IMR-90 (cell line): Measurements from ENCODE around the gene VAV3. TPM values are rescaled to one million over a fixed set of nuclear protein-coding genes. Genes with fewer than 3 reads are reported as not detected.

Experiments
- ATAC-seq: fragments of 200-7000 bp; cut with Tn5 transposase; 2 replicates; pipeline ENCODE4 v1.9.1; 2020; ENCODE audit warnings: low read depth, mild to moderate bottlenecking, moderate library complexity
- BruUV-seq: library from RNA; stranded (reverse); fragments of 400-500 nt; replicated peaks from 2 replicates; lab custom pipeline; 2021; lab: Mats Ljungman, UMichigan
- CTCF ChIA-PET: fragments of 300-600 bp; formaldehyde crosslinking; extraction: SDS; loops from one replicate; lab custom pipeline; 2021; ENCODE audit warnings: antibody characterized with exemption; lab: Yijun Ruan, JAX
- POLR2A ChIA-PET: fragments of 300-600 bp; sonication (Branson Sonifier 250); formaldehyde crosslinking; loops from one replicate; lab custom pipeline; 2022; ENCODE audit warnings: antibody characterized with exemption; ENCODE audit not compliant: unreplicated experiment; lab: Charles Lee
- DNase-seq: peaks from one replicate; pipeline ENCODE4 v3.0.0; 2013
- H2AFZ ChIP-seq: replicated peaks from 2 replicates; pipeline ENCODE3; 2013; ENCODE audit warnings: low read length, mild to moderate bottlenecking; ENCODE audit not compliant: poor library complexity
- H2AK5ac ChIP-seq: 2 replicates; pipeline ENCODE4 v1.6.1; 2013; ENCODE audit warnings: low read depth, low read length, inconsistent platforms
- H2AK9ac ChIP-seq: replicated peaks from 2 replicates; pipeline ENCODE3; 2013; ENCODE audit warnings: mild to moderate bottlenecking, low read depth, low read length, moderate library complexity; ENCODE audit not compliant: poor library complexity
- H2BK120ac ChIP-seq: 2 replicates; pipeline ENCODE4 v1.6.1; 2013; ENCODE audit warnings: low read depth, low read length, inconsistent platforms
- H2BK15ac ChIP-seq: 3 replicates; pipeline ENCODE4 v1.6.1; 2013; ENCODE audit warnings: low read depth, low read length, inconsistent platforms
- H2BK20ac ChIP-seq: 2 replicates; pipeline ENCODE4 v1.6.1; 2013; ENCODE audit warnings: low read depth, mild to moderate bottlenecking, inconsistent platforms, low read length, moderate library complexity
- H2BK5ac ChIP-seq: 2 replicates; pipeline ENCODE4 v1.6.1; 2013; ENCODE audit warnings: mild to moderate bottlenecking, low read depth, low read length, inconsistent platforms; ENCODE audit not compliant: poor library complexity, severe bottlenecking
- H3K14ac ChIP-seq: replicated peaks from 2 replicates; pipeline ENCODE4 v1.6.1; 2013; ENCODE audit warnings: low read depth, low read length, inconsistent platforms
- H3K18ac ChIP-seq: 2 replicates; pipeline ENCODE4 v1.6.1; 2013; ENCODE audit warnings: low read depth, low read length, control low read depth
- H3K23ac ChIP-seq: 2 replicates; pipeline ENCODE4 v1.6.1; 2013; ENCODE audit warnings: low read depth, low read length, inconsistent platforms
- H3K27ac ChIP-seq: 2 replicates; pipeline ENCODE4 v1.5.1; 2013; ENCODE audit warnings: mild to moderate bottlenecking, control low read depth, low read length; ENCODE audit not compliant: insufficient read depth
- H3K27me3 ChIP-seq: 2 replicates; pipeline ENCODE4 v1.6.1; 2013; ENCODE audit warnings: low read length; ENCODE audit not compliant: control insufficient read depth, insufficient read depth
- H3K36me3 ChIP-seq: 2 replicates; pipeline ENCODE4 v1.6.1; 2013; ENCODE audit warnings: low read length, mixed read lengths; ENCODE audit not compliant: control insufficient read depth, insufficient read depth
- H3K4ac ChIP-seq: 2 replicates; pipeline ENCODE4 v1.6.1; 2013; ENCODE audit warnings: low read depth, low read length, inconsistent platforms
- H3K4me1 ChIP-seq: 2 replicates; pipeline ENCODE4 v1.6.1; 2013; ENCODE audit warnings: low read length, mixed read lengths; ENCODE audit not compliant: control insufficient read depth, insufficient read depth
- H3K4me2 ChIP-seq: 2 replicates; pipeline ENCODE4 v1.6.1; 2013; ENCODE audit warnings: low read depth, mild to moderate bottlenecking, control low read depth, low read length, moderate library complexity
- H3K4me3 ChIP-seq: 2 replicates; pipeline ENCODE4 v1.5.1; 2013; ENCODE audit warnings: low read depth, mild to moderate bottlenecking, control low read depth, low read length, moderate library complexity; ENCODE audit not compliant: insufficient read depth
- H3K56ac ChIP-seq: 2 replicates; pipeline ENCODE4 v1.6.1; 2013; ENCODE audit warnings: low read length, inconsistent platforms; ENCODE audit not compliant: insufficient read depth; ENCODE audit errors: extremely low read depth
- H3K79me1 ChIP-seq, 2 experiments: 2 replicates each; pipeline ENCODE4 v1.6.1; 2013; ENCODE audit warnings: low read length in 2 of 2, inconsistent platforms in 1 of 2, low read depth in 1 of 2
- H3K9ac ChIP-seq: 2 replicates; pipeline ENCODE4 v1.6.1; 2013; ENCODE audit warnings: low read depth, low read length, control low read depth
- H3K9me1 ChIP-seq: 2 replicates; pipeline ENCODE4 v1.6.1; 2013; ENCODE audit warnings: low read length, inconsistent platforms; ENCODE audit not compliant: insufficient read depth
- H3K9me3 ChIP-seq: 2 replicates; pipeline ENCODE4 v1.6.1; 2013; ENCODE audit warnings: low read length; ENCODE audit not compliant: control insufficient read depth, insufficient read depth
- H4K20me1 ChIP-seq: 2 replicates; pipeline ENCODE4 v1.6.1; 2013; ENCODE audit warnings: low read length, inconsistent platforms; ENCODE audit not compliant: insufficient read depth
- H4K5ac ChIP-seq: 2 replicates; pipeline ENCODE4 v1.6.1; 2013; ENCODE audit warnings: mild to moderate bottlenecking, low read depth, low read length, control low read depth
- H4K8ac ChIP-seq, 2 experiments: 2 replicates each; pipeline ENCODE4 v1.6.1; 2013; ENCODE audit warnings: low read depth in 2 of 2, low read length in 2 of 2, control low read depth in 1 of 2, inconsistent platforms in 1 of 2
- H4K91ac ChIP-seq: 2 replicates; pipeline ENCODE4 v1.6.1; 2013; ENCODE audit warnings: low read depth, low read length, inconsistent platforms; ENCODE audit not compliant: insufficient read depth
- POLR2A ChIP-seq: IDR thresholded peaks from 2 replicates; pipeline ENCODE4 v1.6.1; 2012; ENCODE audit warnings: mild to moderate bottlenecking, low read depth, low read length
- RCOR1 ChIP-seq: IDR thresholded peaks from 2 replicates; pipeline ENCODE4 v1.6.1; 2012; ENCODE audit warnings: mild to moderate bottlenecking, low read length, improper control_type of control experiment; ENCODE audit not compliant: insufficient replicate concordance
- WGBS, 2 experiments: methylation state at CpG; one replicate each; pipeline versions ENCODE4 v1.1.5 to v1.1.7; 2013; ENCODE audit warnings: missing lambda C conversion rate in 2 of 2; ENCODE audit not compliant: insufficient read length in 1 of 2; ENCODE audit errors: extremely low coverage in 2 of 2; 5-methylcytosine and 5-hydroxymethylcytosine counted together
- dilution Hi-C: fragments of 300-500 bp; cut with HindIII; formaldehyde crosslinking; loops from one replicate; pipeline ENCODE4 v1.14.3; 2018; ENCODE audit warnings: low sequenced_read_pairs; ENCODE audit not compliant: unreplicated experiment
- in situ Hi-C: fragments of 300-500 bp; cut with MboI; formaldehyde crosslinking; loops from 3 replicates; pipeline ENCODE4 v1.14.3; 2019; ENCODE audit warnings: low sequenced_read_pairs, inconsistent platforms, mixed read lengths
- intact Hi-C: fragments of 100-400 bp; cut with micrococcal nuclease; formaldehyde crosslinking; loops from 2 replicates; pipeline ENCODE4 v1.10.0; 2022
- polyA plus RNA-seq, 3 experiments: library from polyadenylated mRNA; depleted of rRNA; stranded (reverse); fragments of >200 nt; gene quantifications; 2 replicates each; pipeline ENCODE4 v1.2.3, GENCODE V29; 2012; ENCODE audit warnings: low replicate concordance in 1 of 3
- total RNA-seq: library from RNA; depleted of rRNA; stranded (reverse); fragments of >200 nt; gene quantifications from 2 replicates; pipeline ENCODE4 v1.2.3, GENCODE V29; 2012

The VAV3 gene
- total and polyA plus RNA-seq, 2 of the 4 experiments (the other 2 are of a cell fraction) = 0.12 to 0.18 TPM

- Histone ChIP-seq H4K20me1 (no peaks in the 10 kb centered on the region), H4K8ac (no peak overlapping the region), H3K4me2 (no peak overlapping the region), H3K27ac (no peak overlapping the region), H3K56ac (no peak overlapping the region), H3K36me3 (no peaks in the 10 kb centered on the region), H3K18ac (no peak overlapping the region), H3K9ac (no peak overlapping the region), H3K9me1 (no peaks in the 10 kb centered on the region), H3K4me3 (no peak overlapping the region), H2AK5ac (no peak overlapping the region), H3K9me3 (no peaks in the 10 kb centered on the region), H2BK15ac (no peak overlapping the region), H2BK120ac (no peak overlapping the region), H3K27me3 (no peaks in the 10 kb centered on the region), H3K23ac (no peak overlapping the region), H2BK5ac (no peak overlapping the region), H2AK9ac (no peak overlapping the region), H3K4me1 (no peaks in the 10 kb centered on the region), H4K5ac (no peak overlapping the region), H2BK20ac (no peak overlapping the region), H2AFZ (no peak overlapping the region), H3K79me1 (no peaks in the 10 kb centered on the region), H4K91ac (no peak overlapping the region), H3K14ac (no peak overlapping the region), H3K4ac (no peak overlapping the region)
- in situ Hi-C loops (no loop called here), intact Hi-C loops (no loop called here), dilution Hi-C loops (no loop called here)
- no peak for DNase-seq
- ChIA-PET CTCF (interaction anchor here (0.8 kb wide), 1 partner anchor 10 kb away, joined by 4 read pairs; no protein-coding TSS in a partner anchor), POLR2A (no interaction called here)
- WGBS, 2 experiments = no CpG with 5 or more reads among the region's 4 CpGs
- ATAC-seq = no peak
- TF ChIP-seq RCOR1 (no peak), POLR2A (no peak)
- no TSS peak for BruUV-seq
Observed at GRCh38 chr1:107741242-107741641, 223.7 kb downstream of the VAV3 start.
